Cardiac muscle cell (in vitro differentiated cells and primary cell): ENCODE results near the gene GLT6D1. TPM values are rescaled to one million over a fixed set of nuclear protein-coding genes. Genes with fewer than 3 reads are reported as not detected.

Experiments
- DNase-seq, 2 donors: peaks; one replicate each; pipeline versions ENCODE4 v3.0.0 to v3.0.0-alpha.2; 2010 to 2017; ENCODE audit warnings: low read depth in 1 of 2, low spot score in 1 of 2
- H3K27ac ChIP-seq: fragments of 200-600 bp; sonication (generic); 2 replicates; pipeline ENCODE4 v1.5.1; 2016
- H3K27me3 ChIP-seq: fragments of 200-600 bp; sonication (generic); 2 replicates; pipeline ENCODE4 v1.6.0; 2016; ENCODE audit warnings: control low read depth
- H3K36me3 ChIP-seq: fragments of 200-600 bp; sonication (generic); 2 replicates; pipeline ENCODE4 v1.5.1; 2016; ENCODE audit warnings: control low read depth
- H3K4me1 ChIP-seq: fragments of 200-600 bp; sonication (generic); 2 replicates; pipeline ENCODE4 v1.8.1; 2017; ENCODE audit warnings: low read depth, mild to moderate bottlenecking, mixed run types
- H3K4me3 ChIP-seq: fragments of 200-600 bp; sonication (generic); 2 replicates; pipeline ENCODE4 v1.5.1; 2016; ENCODE audit warnings: mild to moderate bottlenecking
- H3K9me3 ChIP-seq: fragments of 200-600 bp; sonication (generic); 2 replicates; pipeline ENCODE4 v1.5.1; 2017; ENCODE audit warnings: low read depth, mild to moderate bottlenecking, control low read depth
- polyA plus RNA-seq: library from polyadenylated mRNA; unstranded; fragments of >200 nt; fragmentation: Nextera tagmentation; extraction: Ambion mirVana; gene quantifications from 2 replicates; pipeline ENCODE4 v1.2.1, GENCODE V29; 2016
- total RNA-seq: library from RNA; depleted of rRNA; stranded (reverse); fragments of >200 nt; gene quantifications from 2 replicates; pipeline ENCODE4 v1.2.3, GENCODE V29; 2016
- TF ChIP-seq, protein P1 (sequence below): IDR thresholded peaks from 2 replicates; pipeline ENCODE4 v1.5.1; 2012; ENCODE audit warnings: low read depth, mild to moderate bottlenecking, low read length

The GLT6D1 gene
- total and polyA plus RNA-seq, 2 experiments from 2014 or later: not detected

DNA sequence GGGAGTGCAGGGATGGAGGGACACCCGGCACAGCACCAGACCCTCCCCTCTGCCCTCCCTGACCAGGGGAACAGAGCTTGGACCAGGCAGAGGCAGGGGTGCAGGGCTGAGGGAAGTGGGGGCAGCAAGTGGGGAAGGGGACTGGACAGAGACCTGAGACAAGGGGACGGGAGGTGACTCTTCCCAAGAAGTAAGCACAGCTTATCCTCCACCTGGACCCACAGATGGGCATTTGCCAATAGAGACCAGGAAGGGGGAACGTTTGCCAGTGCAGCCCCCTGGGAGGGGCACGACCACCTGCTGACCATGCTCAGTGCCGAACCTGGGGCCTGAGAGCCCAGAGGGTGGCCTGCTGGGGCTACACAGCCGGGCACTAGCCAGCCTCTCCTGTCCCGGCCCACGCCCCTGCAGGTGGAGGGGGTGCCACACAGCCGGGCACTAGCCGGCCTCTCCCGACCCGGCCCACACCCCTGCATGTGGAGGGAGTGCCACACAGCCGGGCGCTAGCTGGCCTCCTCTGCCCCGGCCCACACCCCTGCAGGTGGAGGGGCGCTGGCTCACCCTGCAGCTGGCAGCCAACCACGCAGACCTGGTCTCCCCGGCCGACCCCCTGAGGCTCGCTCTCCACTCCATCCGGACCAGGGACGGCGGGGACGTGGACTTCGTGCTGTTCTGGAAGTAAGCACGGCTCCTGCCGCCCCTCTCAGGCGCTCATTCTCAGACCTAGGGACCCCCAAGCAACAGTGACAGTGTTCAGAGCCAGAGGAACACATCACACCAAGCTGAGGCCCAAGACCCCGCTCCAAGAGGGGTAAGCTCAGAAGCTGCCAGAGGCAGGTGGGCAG lies 24.3 kb downstream of the GLT6D1 start:
- H3K4me1 ChIP-seq: no peaks in the 10 kb centered on the region
- DNase-seq: no peak
- H3K27me3 ChIP-seq: no peaks in the 10 kb centered on the region
- TF ChIP-seq, protein P1, sequence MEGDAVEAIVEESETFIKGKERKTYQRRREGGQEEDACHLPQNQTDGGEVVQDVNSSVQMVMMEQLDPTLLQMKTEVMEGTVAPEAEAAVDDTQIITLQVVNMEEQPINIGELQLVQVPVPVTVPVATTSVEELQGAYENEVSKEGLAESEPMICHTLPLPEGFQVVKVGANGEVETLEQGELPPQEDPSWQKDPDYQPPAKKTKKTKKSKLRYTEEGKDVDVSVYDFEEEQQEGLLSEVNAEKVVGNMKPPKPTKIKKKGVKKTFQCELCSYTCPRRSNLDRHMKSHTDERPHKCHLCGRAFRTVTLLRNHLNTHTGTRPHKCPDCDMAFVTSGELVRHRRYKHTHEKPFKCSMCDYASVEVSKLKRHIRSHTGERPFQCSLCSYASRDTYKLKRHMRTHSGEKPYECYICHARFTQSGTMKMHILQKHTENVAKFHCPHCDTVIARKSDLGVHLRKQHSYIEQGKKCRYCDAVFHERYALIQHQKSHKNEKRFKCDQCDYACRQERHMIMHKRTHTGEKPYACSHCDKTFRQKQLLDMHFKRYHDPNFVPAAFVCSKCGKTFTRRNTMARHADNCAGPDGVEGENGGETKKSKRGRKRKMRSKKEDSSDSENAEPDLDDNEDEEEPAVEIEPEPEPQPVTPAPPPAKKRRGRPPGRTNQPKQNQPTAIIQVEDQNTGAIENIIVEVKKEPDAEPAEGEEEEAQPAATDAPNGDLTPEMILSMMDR: no peak
- no peak overlapping the region for H3K4me3 ChIP-seq
- H3K36me3 ChIP-seq: no peaks in the 10 kb centered on the region
- no peak overlapping the region for H3K27ac ChIP-seq
- H3K9me3 ChIP-seq: no peaks in the 10 kb centered on the region

- Histone ChIP-seq H3K4me1 (no peaks in the 10 kb centered on the region), H3K36me3 (no peaks in the 10 kb centered on the region), H3K9me3 (no peaks in the 10 kb centered on the region), H3K27ac (no peak overlapping the region), H3K4me3 (no peak overlapping the region), H3K27me3 (no peaks in the 10 kb centered on the region)
- TF ChIP-seq, protein P1: no peak
- no peak for DNase-seq
These were observed 25.2 kb downstream of the GLT6D1 start for GRCh38 chr9:135613946-135614805.

DNA sequence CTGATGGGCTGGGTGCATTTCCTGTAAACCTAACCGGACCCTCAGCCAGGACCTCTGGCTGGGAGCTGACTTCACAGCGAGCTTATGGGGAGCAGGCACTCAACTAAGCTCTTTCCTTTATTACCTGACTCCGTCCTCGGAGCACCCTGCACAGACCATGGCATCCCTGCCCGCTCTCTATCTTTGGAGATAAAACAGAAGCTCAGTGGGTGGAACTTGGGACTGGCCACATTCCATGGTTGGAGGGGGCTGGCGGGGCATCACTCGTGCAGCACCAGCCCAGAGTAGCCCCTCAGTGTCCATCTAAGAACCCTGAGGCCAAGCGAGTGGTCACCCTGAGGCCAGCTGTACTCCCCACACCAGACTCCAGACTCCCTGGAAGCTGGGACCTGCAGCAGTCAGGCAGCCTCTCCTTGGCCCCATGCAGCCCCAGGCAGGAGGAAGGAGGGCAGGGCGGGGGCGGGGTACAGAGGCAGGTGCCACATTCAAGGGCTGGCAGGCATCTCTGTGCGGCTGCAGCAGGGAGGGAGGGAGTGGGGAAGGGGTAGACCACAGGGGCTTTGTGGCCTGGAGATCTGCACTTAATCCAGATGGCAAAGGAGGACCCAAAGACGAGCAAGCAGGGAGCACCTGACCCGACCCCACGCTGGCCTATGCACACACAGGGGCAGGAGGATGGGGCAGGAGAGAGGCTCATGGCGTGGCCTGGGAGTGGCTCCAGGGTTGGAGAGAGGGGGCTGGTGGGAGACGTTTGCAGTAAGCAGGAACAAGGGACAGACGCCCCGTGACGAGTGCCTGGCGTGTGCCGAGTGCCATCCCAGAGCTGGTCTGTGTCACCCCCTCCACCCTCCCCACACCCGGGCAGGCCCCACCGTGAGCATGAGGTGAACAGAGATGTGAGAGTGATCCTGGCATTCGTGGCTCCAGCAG lies 26.1 kb downstream of the GLT6D1 start:
- Histone ChIP-seq H3K36me3 (no peaks in the 10 kb centered on the region), H3K27ac (no peak overlapping the region), H3K4me3 (no peak overlapping the region), H3K27me3 (no peaks in the 10 kb centered on the region), H3K9me3 (no peaks in the 10 kb centered on the region), H3K4me1 (no peaks in the 10 kb centered on the region)
- DNase-seq: no peak
- TF ChIP-seq, protein P1: no peak

DNA sequence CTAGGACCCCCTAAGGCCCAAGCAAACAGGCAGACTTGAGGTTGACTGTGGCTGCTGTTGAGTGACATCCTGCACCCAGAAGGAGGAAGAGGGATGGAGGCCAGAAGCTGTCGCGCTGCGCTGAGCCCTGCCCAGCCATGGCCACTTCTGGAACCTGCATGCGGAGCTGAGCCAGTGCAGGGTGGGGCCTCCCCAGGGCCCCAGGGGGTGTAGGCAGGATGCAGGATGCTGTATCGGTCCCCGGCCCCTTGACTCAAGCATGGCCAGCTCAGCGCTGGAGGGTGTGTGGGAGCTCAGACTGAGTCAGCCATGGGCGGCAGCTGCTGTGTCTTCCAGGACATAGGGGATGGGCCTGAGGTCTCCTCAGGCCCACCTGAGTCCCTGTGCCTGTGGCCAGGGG lies 26.9 kb downstream of the GLT6D1 start:
- TF ChIP-seq, protein P1: no peak

GRCh38 chr9:135611875-135612209 lies 27.5 kb downstream of the GLT6D1 start:
- TF ChIP-seq, protein P1: no peak
- DNase-seq: no peak

More for the DNA sequence above, 26.9 kb downstream of the GLT6D1 start:
- no peak for DNase-seq
- H3K9me3 ChIP-seq: no peaks in the 10 kb centered on the region
- H3K27ac ChIP-seq: no peak overlapping the region
- no peak overlapping the region for H3K4me3 ChIP-seq
- H3K27me3 ChIP-seq: no peaks in the 10 kb centered on the region
- H3K4me1 ChIP-seq: no peaks in the 10 kb centered on the region
- H3K36me3 ChIP-seq: no peaks in the 10 kb centered on the region

More at GRCh38 chr9:135611875-135612209, 27.5 kb downstream of the GLT6D1 start:
- Histone ChIP-seq H3K27ac (no peak overlapping the region), H3K4me3 (no peak overlapping the region), H3K9me3 (no peaks in the 10 kb centered on the region), H3K4me1 (no peaks in the 10 kb centered on the region), H3K27me3 (no peaks in the 10 kb centered on the region), H3K36me3 (no peaks in the 10 kb centered on the region)
